Activated T-helper 1 cell treated with Interleukin-2 at 50 U/mL for 16 hours (primary cell): ENCODE data around the gene GARNL3.

Experiments
- DNase-seq: peaks from one replicate; pipeline ENCODE4 v3.0.0-alpha.2; 2020; ENCODE audit warnings: low read depth

GARNL3 gene

DNA sequence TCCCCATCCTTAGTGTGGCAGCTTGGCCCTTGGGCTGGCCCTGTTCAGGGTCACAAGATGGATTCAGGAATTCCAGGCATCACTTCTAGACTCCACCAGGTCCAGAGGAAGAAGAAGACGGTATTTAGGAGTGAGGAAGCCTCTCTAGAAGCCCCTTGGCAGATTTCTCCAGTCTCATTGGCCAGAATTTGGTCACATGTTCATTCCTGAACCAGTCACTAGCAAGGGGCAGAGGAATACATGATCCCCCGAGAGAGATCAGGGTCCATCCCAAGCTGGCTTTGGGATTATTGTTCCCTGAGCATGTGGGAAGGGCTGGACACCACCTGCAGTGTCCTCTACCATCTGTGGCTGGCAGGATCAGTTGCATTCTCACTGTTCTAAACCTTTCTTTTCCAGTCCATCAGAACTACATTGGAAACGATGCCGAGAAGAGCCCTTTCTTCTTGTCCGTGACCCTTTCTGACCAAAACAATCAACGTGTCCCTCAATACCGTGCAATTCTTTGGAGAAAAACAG is 48.5 kb downstream of the GARNL3 start:
- no peak for DNase-seq

DNA sequence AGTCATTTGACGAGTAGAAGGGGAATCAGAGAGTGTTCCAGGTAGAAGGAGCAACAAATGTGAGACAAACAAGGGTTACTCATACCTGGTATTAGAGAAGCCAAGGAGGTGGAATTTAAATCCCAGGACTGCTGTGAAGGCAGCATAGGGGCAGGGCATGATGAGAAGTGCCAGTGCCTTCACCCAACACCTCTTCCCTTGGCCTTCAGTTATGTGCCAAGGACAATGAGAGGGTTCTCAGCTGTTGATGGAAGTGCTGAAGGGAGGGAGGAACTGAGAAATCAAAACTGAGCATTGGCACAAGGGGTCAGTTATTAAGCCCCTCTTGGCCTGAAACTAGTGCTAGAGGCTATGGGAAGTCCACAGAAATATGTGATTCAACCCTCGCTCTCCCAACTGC is 50.3 kb downstream of the GARNL3 start:
- DNase-seq = no peak

DNA sequence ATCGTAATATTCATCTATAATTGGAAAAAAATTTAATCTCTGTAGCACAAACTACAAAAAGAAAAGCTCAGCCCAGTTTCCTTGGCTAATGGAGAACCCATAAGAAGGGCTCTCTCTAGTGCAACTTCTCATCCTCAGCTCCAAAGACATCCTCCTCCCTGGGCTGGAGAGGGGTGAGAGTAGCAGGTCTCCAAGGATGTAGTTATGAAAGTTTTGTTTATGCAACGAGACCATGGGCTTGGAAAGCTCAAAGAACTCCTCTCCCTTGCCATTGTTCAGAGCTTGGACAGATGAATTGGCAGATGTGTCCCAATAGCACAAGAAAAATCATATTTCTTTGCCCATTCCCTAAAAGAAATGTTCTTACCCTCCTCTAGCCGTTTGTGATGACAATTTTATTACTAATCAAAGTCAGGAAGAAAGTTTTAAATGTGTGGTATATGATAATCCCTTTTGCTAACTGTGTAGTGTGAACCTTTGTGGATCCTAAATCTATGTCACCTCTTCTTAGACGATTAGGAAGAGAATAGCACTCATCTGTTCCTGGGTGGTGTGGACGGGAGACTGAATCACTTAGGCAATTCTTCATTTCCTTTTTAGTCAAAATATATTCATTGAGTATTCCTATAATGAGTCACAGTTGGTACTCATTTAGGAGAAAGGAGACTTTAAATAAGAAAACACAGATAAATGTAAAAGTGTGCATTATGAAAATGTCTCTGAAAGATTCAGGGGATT is 52.2 kb downstream of the GARNL3 start:
- no peak for DNase-seq

DNA sequence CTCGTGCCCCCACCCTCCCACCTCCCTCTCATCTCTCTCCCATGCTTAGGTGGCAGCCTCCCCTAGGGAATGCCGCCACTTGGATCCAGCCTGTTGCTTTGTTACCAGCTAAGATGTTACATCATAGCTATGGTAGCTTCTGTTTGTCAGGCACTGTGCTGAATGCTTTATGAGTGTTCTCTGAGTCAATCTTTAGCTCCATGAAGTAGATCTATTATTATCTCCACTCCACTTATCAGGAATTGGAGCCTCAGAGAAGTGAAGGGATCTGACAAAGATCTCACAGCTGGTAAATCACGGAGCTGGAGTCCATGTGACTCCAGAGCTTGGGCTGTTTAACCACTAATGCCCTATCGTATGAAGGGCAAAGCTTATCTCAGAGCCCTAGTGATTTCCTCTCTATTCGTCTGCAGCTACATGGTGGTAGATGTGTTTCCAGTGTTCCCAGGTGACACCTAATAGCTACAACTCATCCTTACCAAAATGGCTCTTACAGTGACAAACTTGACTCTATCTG is 54.1 kb downstream of the GARNL3 start:
- no peak for DNase-seq

- no peak for DNase-seq
These were observed 55.0 kb downstream of the GARNL3 start for GRCh38 chr9:127319366-127320114.

GRCh38 chr9:127320115-127320378 is 55.5 kb downstream of the GARNL3 start:
- no peak for DNase-seq

DNA sequence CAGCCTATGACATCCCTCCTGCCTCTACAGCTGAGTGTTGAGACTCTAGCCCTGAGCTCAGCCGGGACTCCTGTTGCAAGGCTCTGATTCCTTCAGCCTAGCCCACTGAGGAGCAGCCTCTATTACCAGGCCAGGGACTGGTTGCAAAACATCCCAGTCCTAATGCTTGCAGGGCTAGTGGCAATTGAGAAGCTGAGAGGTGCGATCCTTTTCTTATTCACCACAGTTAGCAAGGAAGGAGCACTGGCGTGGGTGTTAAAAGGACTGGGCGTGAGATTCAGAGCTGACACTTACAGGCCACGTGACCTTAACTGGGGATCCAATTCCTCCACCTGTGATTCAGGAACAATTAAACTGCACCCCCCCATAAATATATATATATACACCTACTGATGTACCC is 58.8 kb downstream of the GARNL3 start:
- DNase-seq = no peak

DNA sequence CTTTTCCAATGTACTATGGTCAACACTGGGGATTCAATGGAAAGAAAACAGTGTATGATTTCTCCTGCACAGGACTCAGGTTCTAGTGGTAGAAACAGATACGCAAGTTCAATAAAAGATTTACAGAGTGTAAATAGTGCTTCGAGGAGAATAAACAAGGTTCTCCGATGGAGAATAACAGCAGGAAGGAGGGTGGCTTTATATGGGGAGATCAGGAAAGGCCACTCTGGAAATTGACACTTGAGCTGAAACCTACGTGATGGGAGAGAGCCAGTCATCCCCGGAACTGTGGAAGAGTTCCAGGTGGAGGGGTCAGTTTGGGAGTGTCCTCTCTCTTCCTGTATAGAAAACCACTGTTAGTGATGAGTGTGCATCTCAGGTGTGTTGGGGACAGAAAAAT is 65.9 kb downstream of the GARNL3 start:
- DNase-seq = no peak

DNA sequence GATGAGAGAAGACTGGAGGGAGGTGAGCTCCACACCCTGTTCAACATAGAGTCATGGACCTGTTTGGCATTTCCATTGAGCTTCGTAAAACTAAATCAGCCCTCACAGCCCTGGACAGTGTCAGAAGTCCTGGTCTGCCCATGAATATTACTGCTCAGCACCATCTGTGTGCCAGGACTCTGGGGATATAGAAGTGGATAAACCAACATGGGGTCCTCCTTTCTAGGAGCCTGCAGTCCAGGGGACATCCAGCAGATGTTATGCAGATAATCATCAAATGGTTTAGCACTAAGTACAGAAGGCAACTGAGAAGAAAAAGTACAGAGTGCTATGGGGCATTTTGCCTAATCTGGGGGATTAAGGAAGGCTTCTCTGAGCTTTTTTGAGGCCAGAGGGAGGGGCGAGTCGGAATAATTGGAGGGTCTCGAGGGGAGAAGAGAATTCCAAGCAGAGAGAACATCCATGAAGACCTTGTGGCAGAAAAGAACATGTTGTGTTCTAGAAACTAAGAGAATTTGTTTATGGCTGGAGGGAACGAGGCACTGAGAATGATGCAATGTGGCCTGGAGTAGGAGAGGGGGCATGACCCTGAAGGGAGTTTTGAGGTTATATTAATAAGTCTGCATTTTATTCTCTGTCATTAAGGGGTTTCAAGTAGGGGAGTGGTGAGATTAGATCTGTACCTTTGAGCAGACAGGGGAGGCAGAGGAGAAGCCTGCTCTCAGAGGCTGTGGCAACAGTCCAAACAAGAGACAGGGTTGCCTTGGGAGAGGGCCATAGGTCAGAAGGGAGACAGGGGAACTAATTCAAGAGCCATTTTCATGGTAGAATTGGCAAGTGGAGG is 68.9 kb downstream of the GARNL3 start:
- no peak for DNase-seq

- no peak for DNase-seq
These were observed 70.2 kb downstream of the GARNL3 start for GRCh38 chr9:127334725-127335124.

- no peak for DNase-seq
These were observed 71.5 kb downstream of the GARNL3 start for GRCh38 chr9:127336086-127336485.

- no peak for DNase-seq
These were observed 72.2 kb downstream of the GARNL3 start for GRCh38 chr9:127336506-127337352.

DNA sequence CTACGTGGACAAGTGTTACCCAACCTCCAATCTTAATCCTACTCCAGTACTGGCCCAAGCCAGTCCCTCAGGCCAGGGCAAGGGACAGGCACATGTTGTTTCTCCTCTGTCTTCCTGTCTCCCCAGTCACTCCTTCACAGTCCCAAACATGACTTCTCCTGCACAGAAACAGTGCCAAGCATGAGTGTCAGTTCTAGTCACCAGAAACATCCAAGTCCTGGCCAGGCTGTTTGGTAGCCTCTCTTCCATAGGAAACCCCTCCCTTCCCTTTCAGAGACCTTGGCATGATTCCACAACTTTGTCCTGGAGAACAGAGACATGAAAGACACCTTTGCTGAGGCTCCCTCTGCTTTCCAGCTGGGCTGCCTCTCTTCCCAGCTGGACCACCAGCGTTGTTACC is 76.1 kb downstream of the GARNL3 start:
- DNase-seq = no peak

GRCh38 chr9:127341152-127341551 is 76.6 kb downstream of the GARNL3 start:
- DNase-seq = no peak

DNA sequence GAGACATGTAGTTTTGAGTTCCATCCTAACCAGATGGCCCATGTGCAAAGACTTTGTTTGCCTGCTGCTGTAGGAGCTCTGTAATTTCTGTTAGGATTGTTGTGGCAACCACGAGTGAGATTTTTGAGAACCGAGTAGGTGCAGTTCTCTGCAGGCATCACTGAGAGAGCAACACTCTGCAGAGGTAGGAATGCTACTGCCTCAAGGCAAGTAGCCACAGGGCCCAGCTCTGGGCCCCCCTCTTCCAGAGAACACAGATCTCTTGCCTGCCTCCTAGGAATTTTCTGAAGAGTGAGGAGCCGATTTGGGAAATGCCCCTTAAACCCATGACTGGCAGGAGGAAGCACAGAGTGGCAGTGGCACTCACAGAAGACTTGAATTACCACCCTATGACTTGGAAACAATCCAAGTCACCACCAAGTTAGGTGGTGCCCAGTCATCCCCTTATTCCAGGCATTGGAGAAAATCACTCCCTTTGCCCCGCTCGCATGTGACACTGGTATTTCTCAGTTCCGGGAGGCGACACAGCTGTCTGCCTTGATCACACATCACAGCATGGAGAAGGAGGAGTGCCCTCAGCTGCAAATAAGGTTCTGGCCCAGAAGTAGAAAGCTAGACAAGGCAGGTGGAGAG is 79.9 kb downstream of the GARNL3 start:
- DNase-seq = no peak

DNA sequence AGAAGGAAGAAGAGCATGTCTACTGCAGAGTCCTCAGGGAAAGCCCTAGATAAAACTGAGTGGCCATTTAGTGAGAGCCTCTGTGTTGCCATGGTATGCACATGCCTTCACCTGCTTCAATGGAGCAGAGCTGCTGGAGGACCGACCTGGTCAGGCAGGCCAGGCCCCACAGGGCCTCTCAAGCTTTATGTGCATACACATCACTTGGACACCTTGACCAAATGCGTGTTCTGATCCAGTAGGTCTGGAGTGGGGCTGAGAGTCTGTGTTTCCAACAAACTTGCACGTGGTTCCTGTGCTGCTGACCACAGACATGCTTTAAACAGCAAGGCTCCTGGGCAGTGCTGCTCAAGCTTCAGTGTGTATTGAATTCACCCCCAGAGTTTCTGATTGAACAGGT is 81.0 kb downstream of the GARNL3 start:
- DNase-seq = no peak

DNA sequence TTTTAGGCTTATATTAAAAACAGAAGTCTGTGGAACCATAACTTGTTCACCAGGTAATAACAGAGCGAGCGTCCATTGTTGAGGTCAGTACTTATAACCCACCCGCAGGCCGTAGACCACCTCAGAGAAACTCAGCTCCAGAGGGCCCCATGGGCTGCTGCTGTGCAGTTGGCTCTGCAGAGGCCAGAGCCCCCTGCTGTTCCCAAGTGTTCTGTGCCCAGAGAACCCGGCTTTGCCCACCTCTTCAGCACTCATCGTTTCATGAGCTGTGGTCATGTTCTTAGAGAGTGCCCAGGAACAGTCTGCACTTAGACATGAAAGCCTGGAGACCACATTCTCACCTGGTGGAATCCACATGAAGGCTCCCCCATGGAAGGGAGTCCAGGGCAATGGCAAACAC is 82.0 kb downstream of the GARNL3 start:
- no peak for DNase-seq

DNA sequence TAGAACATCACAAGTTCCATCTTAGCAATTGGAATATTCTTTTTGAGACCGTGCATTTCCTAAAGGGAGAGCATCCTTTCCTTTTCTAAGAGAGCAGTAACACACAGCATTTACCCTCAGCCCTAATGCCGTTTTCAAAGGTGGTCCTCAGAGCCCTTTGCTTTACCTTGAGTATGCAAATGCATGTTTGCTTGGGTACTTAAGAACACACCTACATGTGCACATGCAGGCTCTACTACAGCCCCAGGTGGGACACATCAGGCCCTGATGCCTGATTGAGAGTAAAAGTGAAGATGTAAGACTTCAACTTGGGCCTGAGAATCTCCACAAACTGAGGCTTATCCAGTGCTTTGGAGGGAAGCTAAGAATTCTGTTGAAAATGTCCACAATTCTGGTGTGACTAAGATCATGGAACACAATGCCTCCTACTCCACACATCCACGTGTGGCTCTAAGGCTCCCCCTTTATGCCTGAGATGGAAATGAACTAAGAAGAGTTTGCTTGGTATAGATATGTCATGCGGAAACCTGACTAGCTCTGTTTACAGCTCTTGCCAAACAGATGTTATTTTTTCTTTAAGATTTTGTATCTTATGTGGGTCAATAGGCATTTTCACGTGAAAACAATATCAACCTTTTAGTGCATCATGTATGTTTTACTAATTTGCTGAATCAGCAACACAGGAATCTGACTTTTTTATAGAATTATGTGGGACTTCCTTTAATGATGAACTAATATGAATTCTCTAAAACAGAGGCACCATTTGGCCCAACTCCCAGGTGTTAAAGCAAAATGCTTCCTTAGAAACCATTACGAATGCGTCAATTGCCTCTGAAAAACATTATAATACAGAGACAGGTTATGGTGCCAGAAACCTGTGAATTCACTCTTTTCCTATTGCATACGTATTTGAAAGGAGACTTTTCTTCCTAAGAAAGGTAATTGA is 83.5 kb downstream of the GARNL3 start:
- no peak for DNase-seq

GRCh38 chr9:127349483-127350113 is 85.0 kb downstream of the GARNL3 start:
- DNase-seq = no peak
